ENCODE data around the gene ARL6. TPM values are rescaled to one million over a fixed set of nuclear protein-coding genes. Genes with fewer than 3 reads are reported as not detected.
A peak's percentile ranks its signal among the peaks of the same experiment; 100 is the strongest.

The ARL6 gene
- total and polyA plus RNA-seq, 2 of the 8 experiments (the other 6 are each of a cell fraction or from before 2014, with no cell fraction given) = 1.8 to 12.0 TPM

DNA sequence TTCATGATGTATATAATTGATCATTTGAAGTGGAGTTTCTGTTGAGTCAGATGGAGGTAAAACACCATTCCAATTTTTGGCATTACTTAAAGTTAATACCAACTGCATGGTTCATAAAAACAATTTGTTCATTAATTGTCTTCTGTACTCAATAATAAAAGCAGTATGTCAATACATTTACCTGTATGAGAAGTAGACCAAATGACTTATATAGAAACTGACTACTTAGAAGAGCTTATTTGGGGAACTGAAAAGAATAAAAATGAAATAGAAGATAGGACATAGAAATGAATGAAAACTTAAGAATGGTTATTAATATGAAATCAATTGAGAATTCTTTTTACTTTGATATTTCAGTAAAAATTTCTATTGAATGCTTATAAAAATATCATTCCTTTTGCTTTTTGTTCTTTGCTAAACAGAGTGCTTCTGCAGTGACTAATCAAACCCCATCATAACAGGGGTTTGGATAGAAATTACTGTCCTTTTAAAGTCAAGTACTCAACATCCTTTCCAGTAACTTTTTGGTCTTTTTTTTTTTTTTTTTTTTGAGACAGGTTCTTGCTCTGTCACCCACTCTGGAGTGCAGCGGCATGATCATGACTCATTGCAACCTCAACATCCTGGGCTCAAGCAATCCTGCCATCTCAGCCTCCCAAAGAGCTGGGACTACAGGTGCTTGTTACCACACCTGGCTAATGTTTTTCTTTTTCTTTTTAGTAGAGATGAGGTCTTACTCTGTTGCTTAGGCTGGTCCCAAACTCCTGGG is 50.8 kb downstream of the ARL6 start:
- H2BK5ac ChIP-seq (ENCODE audit: low read depth, low read length) = no peak overlapping the region
- no peak overlapping the region for H3K18ac ChIP-seq (ENCODE audit: extremely low read depth, low read length)
- H4K5ac ChIP-seq (ENCODE audit: insufficient read length, low read depth, low read length) = no peak overlapping the region
- H2BK15ac ChIP-seq (ENCODE audit: low read length) = no peak overlapping the region
- no peak overlapping the region for H2BK120ac ChIP-seq (replicated peaks; ENCODE audit: low read depth, low read length)
- no peaks in the 10 kb centered on the region for H4K20me1 ChIP-seq (replicated peaks in 1 of 2; ENCODE audit: control insufficient read depth in 1 of 2, insufficient read depth in 2 of 2, low read length in 2 of 2)
- no peak overlapping the region for H3K14ac ChIP-seq (ENCODE audit: insufficient read length)
- 0% methylated on average over 1 of the region's 1 CpG; no CpG with 5 or more reads in 1 of the 2 experiments for WGBS, 2 experiments (ENCODE audit: extremely low coverage in 1 of 2, insufficient coverage in 1 of 2, insufficient read length in 1 of 2, insufficient replicate concordance in 2 of 2, low coverage in 1 of 2, low lambda C conversion rate in 2 of 2, missing lambda C conversion rate in 1 of 2)
- H3K23ac ChIP-seq (ENCODE audit: insufficient read length) = no peak overlapping the region
- no peaks in the 10 kb centered on the region for H3K4me1 ChIP-seq (replicated peaks in 1 of 4; ENCODE audit: control insufficient read depth in 3 of 4, insufficient read depth in 4 of 4, low read length in 3 of 4)
- H3K27ac ChIP-seq (ENCODE audit: low read depth, low read length) = no peak overlapping the region
- ChIA-PET CTCF (ENCODE audit: partially characterized antibody) (interaction anchor here (1.2 to 1.7 kb wide), 2 partner anchors 125 to 153 kb away, joined by 3 to 4 read pairs; no protein-coding TSS in a partner anchor), POLR2A (ENCODE audit: partially characterized antibody) (no interaction called here)
- no peak overlapping the region for H3K9ac ChIP-seq (replicated peaks in 1 of 4; ENCODE audit: extremely low read depth in 1 of 4, low read depth in 3 of 4, low read length in 3 of 4)
- H3K4ac ChIP-seq (replicated peaks; ENCODE audit: insufficient read length, low read depth, low read length) = no peak overlapping the region
- no peak overlapping the region for H3K4me2 ChIP-seq (ENCODE audit: insufficient read depth in 1 of 2, low read depth in 2 of 2, low read length in 2 of 2)
- no peaks in the 10 kb centered on the region for H3K9me3 ChIP-seq (ENCODE audit: insufficient read depth in 2 of 2, low read depth in 1 of 2, low read length in 1 of 2)
- TF ChIP-seq ZNF274 (IDR thresholded peaks at IDR 0.05; ENCODE audit: borderline replicate concordance, extremely low read depth, low read length) (no peak), POLR2A (IDR thresholded peaks at IDR 0.05; ENCODE audit: control extremely low read depth in 1 of 2, low read depth in 2 of 2, low read length in 2 of 2) (no peak), CHD2 (IDR thresholded peaks at IDR 0.05; ENCODE audit: low read length) (no peak), FOSL1 (IDR thresholded peaks at IDR 0.05; ENCODE audit: insufficient read depth, low read depth, low read length) (no peak), KDM4A (IDR thresholded peaks at IDR 0.05; ENCODE audit: low read depth, low read length, severe bottlenecking) (no peak), SIX5 (IDR thresholded peaks at IDR 0.05; ENCODE audit: low read depth, low read length) (no peak), TAF1 (IDR thresholded peaks at IDR 0.05; ENCODE audit: low read depth, low read length) (no peak), YY1 (IDR thresholded peaks at IDR 0.05; ENCODE audit: low read depth, low read length) (no peak), NANOG (IDR thresholded peaks at IDR 0.05; ENCODE audit: insufficient read depth, low read depth, low read length, poor library complexity, severe bottlenecking) (no peak), JUN (IDR thresholded peaks at IDR 0.05; ENCODE audit: low read depth, low read length) (no peak)
- TF ChIP-seq, protein P1, sequence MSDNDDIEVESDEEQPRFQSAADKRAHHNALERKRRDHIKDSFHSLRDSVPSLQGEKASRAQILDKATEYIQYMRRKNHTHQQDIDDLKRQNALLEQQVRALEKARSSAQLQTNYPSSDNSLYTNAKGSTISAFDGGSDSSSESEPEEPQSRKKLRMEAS (IDR thresholded peaks at IDR 0.05) = no peak
- no peak overlapping the region for H2BK20ac ChIP-seq (ENCODE audit: low read length)
- H3K56ac ChIP-seq (replicated peaks; ENCODE audit: insufficient read length, low read depth, low read length) = no peak overlapping the region
- no peaks in the 10 kb centered on the region for H3K23me2 ChIP-seq (ENCODE audit: low read depth, low read length)
- FAIRE-seq = peak; percentile 24
- H3K36me3 ChIP-seq (ENCODE audit: control insufficient read depth in 2 of 4, insufficient read depth in 4 of 4, low read length in 3 of 4) = no peaks in the 10 kb centered on the region
- H2AK5ac ChIP-seq (ENCODE audit: low read depth, low read length) = no peak overlapping the region
- H2AFZ ChIP-seq (ENCODE audit: low read length) = no peak overlapping the region
- 0 out of 7 replicates have a peak, but pooled peaks cover 0 to under 1% (median 0%) of the 10 kb centered on the region in 4 experiments for H3K27me3 ChIP-seq (replicated peaks in 1 of 4; ENCODE audit: control insufficient read depth in 3 of 4, extremely low read depth in 1 of 4, insufficient read depth in 3 of 4, low read length in 3 of 4)
- no peaks in the 10 kb centered on the region for H3K79me1 ChIP-seq (ENCODE audit: low read depth, low read length)
- no peak for DNase-seq (ENCODE audit: low read depth in 1 of 2, low spot score in 2 of 2)
- no peak overlapping the region for H4K91ac ChIP-seq (replicated peaks; ENCODE audit: insufficient read length, low read length)
- no peak overlapping the region for H3K4me3 ChIP-seq (ENCODE audit: extremely low read depth in 1 of 4, insufficient read depth in 2 of 4, low read depth in 3 of 4, low read length in 4 of 4)
- no peak overlapping the region for H2BK12ac ChIP-seq (ENCODE audit: low read depth, low read length)
- H3K79me2 ChIP-seq (ENCODE audit: control insufficient read depth in 1 of 2, insufficient read depth in 2 of 2, low read length in 2 of 2) = no peaks in the 10 kb centered on the region
- no peak overlapping the region for H4K8ac ChIP-seq (ENCODE audit: extremely low read depth, insufficient read depth, low read length)

Measured in H1 (cell line).